Esophagus muscularis mucosa (tissue), 4 donors: Measurements from ENCODE around the gene IPO11. TPM values are rescaled to one million over a fixed set of nuclear protein-coding genes. Genes with fewer than 3 reads are reported as not detected.

ENCODE experiments used
- DNase-seq: peaks from one replicate; pipeline ENCODE4 v3.0.0-alpha.2; 2017; ENCODE audit errors: extremely low spot score
- H3K27ac ChIP-seq, 4 donors: fragments of 200-600 bp; sonication (generic); replicated peaks in 1 of 4; 1 replicate in 3 of 4; 2 replicates in 1 of 4; pipeline ENCODE4 v1.5.1; 2016 to 2019; ENCODE audit warnings: mild to moderate bottlenecking in 1 of 4
- H3K27me3 ChIP-seq, 4 donors: fragments of 200-600 bp; sonication (generic); one replicate each; pipeline versions ENCODE4 v1.5.1 to v1.6.0; 2016 to 2019
- H3K36me3 ChIP-seq, 4 donors: fragments of 200-600 bp; sonication (generic); one replicate each; pipeline ENCODE4 v1.5.1; 2016 to 2019
- H3K4me1 ChIP-seq, 4 donors: fragments of 200-600 bp; sonication (generic); one replicate each; pipeline ENCODE4 v1.5.1; 2016 to 2019
- H3K4me3 ChIP-seq, 4 donors: fragments of 200-600 bp; sonication (generic); 1 replicate in 2 of 4; 2 replicates in 2 of 4; pipeline ENCODE4 v1.5.1; 2016 to 2019; ENCODE audit warnings: mild to moderate bottlenecking in 4 of 4, moderate library complexity in 1 of 4
- H3K9me3 ChIP-seq, 4 donors: fragments of 200-600 bp; sonication (generic); 1 replicate in 3 of 4; 2 replicates in 1 of 4; pipeline ENCODE4 v1.5.1; 2016 to 2019
- EP300 ChIP-seq: sonication (generic); formaldehyde crosslinking; IDR thresholded peaks from one replicate; pipeline ENCODE4 v1.6.1; 2017; ENCODE audit warnings: antibody characterized with exemption
- POLR2A ChIP-seq: fragments of 450-650 bp; IDR thresholded peaks from one replicate; pipeline ENCODE4 v1.6.1; 2017; ENCODE audit warnings: antibody characterized with exemption, moderate library complexity, mild to moderate bottlenecking, low read depth
- POLR2AphosphoS5 ChIP-seq, 2 donors: sonication (generic); formaldehyde crosslinking; IDR thresholded peaks; one replicate each; pipeline ENCODE4 v1.6.1; 2017; ENCODE audit warnings: antibody characterized with exemption in 2 of 2
- WGBS: methylation state at CpG from one replicate; pipeline ENCODE4 v1.1.5; 2018; 5-methylcytosine and 5-hydroxymethylcytosine counted together
- intact Hi-C: fragments of 100-400 bp; cut with DNase I; formaldehyde crosslinking; loops from one replicate; pipeline ENCODE4 v1.15.1; 2023
- total RNA-seq, 4 donors: library from RNA; depleted of rRNA; stranded (reverse); fragments of >200 nt; gene quantifications; one replicate each; pipeline versions ENCODE4 v1.1.0 to v1.2.1, GENCODE V29; 2016
- TF ChIP-seq, protein P1 (sequence below), 3 experiments: fragments of 200-600 bp in 2 of 3; fragments of 450-650 bp in 1 of 3; sonication (generic) in 2 of 3; IDR thresholded peaks; one replicate each; pipeline ENCODE4 v1.5.1; 2017 to 2019; ENCODE audit warnings: antibody characterized with exemption in 3 of 3, mild to moderate bottlenecking in 2 of 3, moderate library complexity in 1 of 3

The IPO11 gene
- total RNA-seq, 4 donors from 2014 or later: 14.8 to 19.6 (median 18.3) TPM

DNA sequence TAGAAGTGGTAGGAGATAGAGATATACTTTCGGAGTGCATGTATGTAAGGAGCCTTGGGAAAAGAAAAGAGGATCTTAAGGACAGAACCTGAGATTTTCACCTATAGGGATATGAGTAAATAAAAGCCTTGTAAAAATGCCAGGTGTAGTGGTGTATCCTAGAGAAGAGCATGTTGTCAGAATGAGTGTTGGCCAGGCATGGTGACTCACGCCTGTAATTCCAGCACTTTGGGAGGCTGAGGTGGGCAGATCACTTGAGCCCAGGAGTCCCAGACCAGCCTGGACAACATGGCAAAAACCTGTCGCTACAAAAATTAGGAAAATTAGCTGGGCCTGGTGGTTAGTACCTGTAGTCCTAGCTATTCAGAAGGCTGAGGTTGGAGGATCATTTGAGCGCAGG is 76.0 kb downstream of the IPO11 start:
- no peak for DNase-seq
- Histone ChIP-seq H3K4me3 (no peak overlapping the region), H3K36me3 (peaks cover 0 to 62% (median 23%) of the 10 kb centered on the region in 4 donors), H3K27ac (no peak overlapping the region), H3K27me3 (no peaks in the 10 kb centered on the region), H3K9me3 (no peaks in the 10 kb centered on the region), H3K4me1 (no peaks in the 10 kb centered on the region)
- intact Hi-C loops: no loop called here
- no peak for TF ChIP-seq POLR2AphosphoS5 (IDR thresholded peaks at IDR 0.05)
- TF ChIP-seq, protein P1, sequence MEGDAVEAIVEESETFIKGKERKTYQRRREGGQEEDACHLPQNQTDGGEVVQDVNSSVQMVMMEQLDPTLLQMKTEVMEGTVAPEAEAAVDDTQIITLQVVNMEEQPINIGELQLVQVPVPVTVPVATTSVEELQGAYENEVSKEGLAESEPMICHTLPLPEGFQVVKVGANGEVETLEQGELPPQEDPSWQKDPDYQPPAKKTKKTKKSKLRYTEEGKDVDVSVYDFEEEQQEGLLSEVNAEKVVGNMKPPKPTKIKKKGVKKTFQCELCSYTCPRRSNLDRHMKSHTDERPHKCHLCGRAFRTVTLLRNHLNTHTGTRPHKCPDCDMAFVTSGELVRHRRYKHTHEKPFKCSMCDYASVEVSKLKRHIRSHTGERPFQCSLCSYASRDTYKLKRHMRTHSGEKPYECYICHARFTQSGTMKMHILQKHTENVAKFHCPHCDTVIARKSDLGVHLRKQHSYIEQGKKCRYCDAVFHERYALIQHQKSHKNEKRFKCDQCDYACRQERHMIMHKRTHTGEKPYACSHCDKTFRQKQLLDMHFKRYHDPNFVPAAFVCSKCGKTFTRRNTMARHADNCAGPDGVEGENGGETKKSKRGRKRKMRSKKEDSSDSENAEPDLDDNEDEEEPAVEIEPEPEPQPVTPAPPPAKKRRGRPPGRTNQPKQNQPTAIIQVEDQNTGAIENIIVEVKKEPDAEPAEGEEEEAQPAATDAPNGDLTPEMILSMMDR (IDR thresholded peaks at IDR 0.05): no peak
- TF ChIP-seq POLR2A: no peak
- no peak for TF ChIP-seq EP300
- 84% methylated on average over 4 of the region's 4 CpGs for WGBS

DNA sequence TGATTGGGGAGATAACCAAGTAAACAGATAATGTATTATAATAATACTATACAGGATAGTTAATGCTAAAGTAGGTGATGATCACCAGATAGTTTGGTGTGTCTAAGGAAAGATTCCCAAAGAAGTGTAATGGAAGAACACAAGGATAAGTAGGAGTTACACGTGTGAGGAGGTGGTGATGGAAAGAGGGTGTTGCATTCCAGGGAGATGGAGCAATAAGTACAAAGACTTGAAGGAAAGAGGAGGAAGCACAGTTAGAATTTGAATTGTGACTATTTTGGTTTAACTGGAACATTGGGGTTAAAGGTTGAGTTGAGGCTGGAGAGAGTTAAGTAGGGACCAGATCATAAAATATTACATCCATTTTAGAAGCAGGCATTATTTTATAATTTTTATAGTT is 76.9 kb downstream of the IPO11 start:
- Histone ChIP-seq H3K4me1 (no peaks in the 10 kb centered on the region), H3K9me3 (no peaks in the 10 kb centered on the region), H3K27ac (no peak overlapping the region), H3K27me3 (no peaks in the 10 kb centered on the region), H3K36me3 (peaks cover 0 to 68% (median 23%) of the 10 kb centered on the region in 4 donors), H3K4me3 (no peak overlapping the region)
- intact Hi-C loops: no loop called here
- WGBS: 59% methylated on average over 1 of the region's 1 CpG
- TF ChIP-seq EP300 (no peak), POLR2AphosphoS5 (IDR thresholded peaks at IDR 0.05) (no peak), POLR2A (no peak)
- TF ChIP-seq, protein P1 (IDR thresholded peaks at IDR 0.05): no peak
- no peak for DNase-seq

DNA sequence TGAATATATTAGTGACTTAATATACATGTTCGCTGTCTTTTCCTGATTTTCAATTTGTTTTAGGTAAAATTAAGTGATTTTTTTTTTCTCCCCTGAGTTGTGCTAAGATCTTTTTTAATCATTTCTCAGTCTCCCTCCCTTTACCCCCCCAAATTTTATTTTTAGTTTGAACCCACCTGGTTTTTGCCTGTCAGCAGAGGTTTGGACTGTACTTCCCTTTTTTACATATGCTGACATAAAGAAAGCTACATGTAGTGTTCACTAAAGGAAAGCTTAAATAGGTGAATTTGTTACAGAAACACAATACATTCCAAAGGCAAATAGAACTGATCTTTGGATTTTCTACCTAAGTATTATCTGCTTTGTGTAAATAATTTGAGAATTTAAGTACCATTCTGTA is 82.2 kb downstream of the IPO11 start:
- H3K27ac ChIP-seq: no peak overlapping the region
- intact Hi-C loops: no loop called here
- H3K27me3 ChIP-seq: no peaks in the 10 kb centered on the region
- no peak overlapping the region for H3K4me3 ChIP-seq
- no peaks in the 10 kb centered on the region for H3K9me3 ChIP-seq
- TF ChIP-seq POLR2A (no peak), POLR2AphosphoS5 (IDR thresholded peaks at IDR 0.05) (no peak), EP300 (no peak)
- TF ChIP-seq, protein P1 (IDR thresholded peaks at IDR 0.05): no peak
- peaks cover 0 to 77% (median 33%) of the 10 kb centered on the region in 4 donors for H3K36me3 ChIP-seq
- 100% methylated on average over 1 of the region's 1 CpG for WGBS
- DNase-seq: no peak
- no peaks in the 10 kb centered on the region for H3K4me1 ChIP-seq

DNA sequence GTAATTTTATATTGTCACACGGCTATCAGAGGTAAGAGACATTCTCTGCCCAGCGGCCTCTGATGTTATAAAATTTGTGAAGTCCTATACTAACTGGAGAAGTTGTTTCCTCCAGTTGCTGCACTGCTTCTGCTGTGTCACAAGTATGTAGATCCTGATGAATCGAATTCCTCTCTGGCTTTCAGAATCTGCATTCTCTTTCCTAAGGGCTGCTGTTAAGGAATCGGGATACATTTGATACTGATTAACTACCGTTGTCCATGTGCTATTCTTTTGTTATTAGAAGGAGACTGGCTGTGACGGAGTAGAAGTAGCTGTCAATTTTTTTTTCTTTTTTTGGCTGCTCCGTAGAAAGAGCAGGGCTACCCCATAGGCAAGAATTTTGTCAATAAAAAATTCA is 84.3 kb downstream of the IPO11 start:
- no peak for DNase-seq
- intact Hi-C loops: no loop called here
- H3K9me3 ChIP-seq: no peaks in the 10 kb centered on the region
- H3K4me1 ChIP-seq: no peaks in the 10 kb centered on the region
- H3K36me3 ChIP-seq: peaks cover 0 to 68% (median 26%) of the 10 kb centered on the region in 4 donors
- WGBS: 95% methylated on average over 7 of the region's 7 CpGs
- no peak overlapping the region for H3K27ac ChIP-seq
- H3K27me3 ChIP-seq: no peaks in the 10 kb centered on the region
- no peak overlapping the region for H3K4me3 ChIP-seq
- TF ChIP-seq POLR2A (no peak), POLR2AphosphoS5 (IDR thresholded peaks at IDR 0.05) (no peak), EP300 (no peak)
- TF ChIP-seq, protein P1 (IDR thresholded peaks at IDR 0.05): no peak

DNA sequence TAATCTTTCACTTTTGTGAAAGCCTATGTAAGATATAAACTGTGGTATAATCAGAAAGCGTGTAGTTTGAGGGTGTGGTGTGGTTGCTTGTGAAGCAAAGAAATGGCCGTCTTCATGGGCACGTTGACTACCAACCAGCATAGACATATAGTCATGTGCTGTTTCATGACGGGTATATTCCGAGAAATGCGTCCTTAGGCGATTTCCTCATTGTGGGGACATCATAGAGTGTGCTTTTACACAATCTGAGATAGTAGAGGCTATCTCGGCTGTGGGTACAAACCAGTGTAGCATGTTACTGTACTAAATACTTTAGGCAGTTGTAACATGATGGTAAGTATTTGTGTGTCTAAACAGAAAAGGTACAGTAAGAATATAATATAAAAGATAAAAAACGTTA is 86.4 kb downstream of the IPO11 start:
- Histone ChIP-seq H3K9me3 (no peaks in the 10 kb centered on the region), H3K36me3 (peaks cover 0 to 65% (median 23%) of the 10 kb centered on the region in 4 donors), H3K4me1 (no peaks in the 10 kb centered on the region), H3K27ac (no peak overlapping the region), H3K27me3 (no peaks in the 10 kb centered on the region), H3K4me3 (no peak overlapping the region)
- intact Hi-C loops: no loop called here
- 88% methylated on average over 9 of the region's 9 CpGs for WGBS
- TF ChIP-seq POLR2A (no peak), EP300 (no peak), POLR2AphosphoS5 (IDR thresholded peaks at IDR 0.05) (no peak)
- TF ChIP-seq, protein P1 (IDR thresholded peaks at IDR 0.05): no peak
- DNase-seq: no peak
